Activated CD4-positive, CD25-positive, alpha-beta regulatory T cell (primary cell): ENCODE results near the gene KIAA1755.

Source experiments
- DNase-seq, 4 experiments: peaks; one replicate each; lab custom pipeline; 2025; lab: John Stamatoyannopoulos, UW

The KIAA1755 gene

DNA sequence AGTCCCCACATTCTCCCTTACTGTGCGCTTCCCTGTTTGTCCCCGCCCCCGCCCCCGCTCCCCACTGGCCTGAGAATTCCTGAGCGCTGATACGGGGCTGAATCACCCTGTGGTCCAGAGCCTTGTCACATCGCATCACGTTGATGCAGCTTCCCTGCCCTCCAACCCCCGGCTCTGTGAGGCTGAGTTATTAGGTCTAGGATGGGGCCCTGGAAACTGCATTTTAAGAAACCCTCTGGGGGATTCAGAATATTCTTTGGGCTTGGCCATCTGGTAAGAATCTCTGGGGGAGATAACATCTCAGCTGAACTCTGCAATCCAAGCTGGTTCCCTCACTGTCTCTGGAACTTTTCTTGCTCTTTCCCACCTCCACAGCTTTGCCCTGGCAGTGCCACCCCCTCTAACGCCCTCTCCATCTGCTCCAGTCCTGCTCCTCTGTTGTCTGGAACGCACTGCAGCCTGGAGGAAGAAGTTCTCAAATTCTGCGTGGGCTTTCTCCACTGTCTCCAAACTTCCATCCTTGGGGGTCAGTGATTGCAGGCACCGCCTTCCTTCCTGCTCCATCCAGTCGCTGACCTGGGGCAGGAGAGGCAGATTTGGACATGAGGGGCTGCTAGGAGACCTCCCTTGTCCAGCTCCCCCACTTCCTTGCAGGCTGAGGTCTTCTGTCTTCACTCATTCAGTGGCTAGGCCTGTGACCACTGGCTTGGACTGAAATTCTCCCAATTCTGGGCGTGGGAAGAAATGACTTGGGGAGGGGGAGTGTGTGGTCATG, 42.6 kb downstream of the KIAA1755 start:
- DNase-seq: no peak

DNA sequence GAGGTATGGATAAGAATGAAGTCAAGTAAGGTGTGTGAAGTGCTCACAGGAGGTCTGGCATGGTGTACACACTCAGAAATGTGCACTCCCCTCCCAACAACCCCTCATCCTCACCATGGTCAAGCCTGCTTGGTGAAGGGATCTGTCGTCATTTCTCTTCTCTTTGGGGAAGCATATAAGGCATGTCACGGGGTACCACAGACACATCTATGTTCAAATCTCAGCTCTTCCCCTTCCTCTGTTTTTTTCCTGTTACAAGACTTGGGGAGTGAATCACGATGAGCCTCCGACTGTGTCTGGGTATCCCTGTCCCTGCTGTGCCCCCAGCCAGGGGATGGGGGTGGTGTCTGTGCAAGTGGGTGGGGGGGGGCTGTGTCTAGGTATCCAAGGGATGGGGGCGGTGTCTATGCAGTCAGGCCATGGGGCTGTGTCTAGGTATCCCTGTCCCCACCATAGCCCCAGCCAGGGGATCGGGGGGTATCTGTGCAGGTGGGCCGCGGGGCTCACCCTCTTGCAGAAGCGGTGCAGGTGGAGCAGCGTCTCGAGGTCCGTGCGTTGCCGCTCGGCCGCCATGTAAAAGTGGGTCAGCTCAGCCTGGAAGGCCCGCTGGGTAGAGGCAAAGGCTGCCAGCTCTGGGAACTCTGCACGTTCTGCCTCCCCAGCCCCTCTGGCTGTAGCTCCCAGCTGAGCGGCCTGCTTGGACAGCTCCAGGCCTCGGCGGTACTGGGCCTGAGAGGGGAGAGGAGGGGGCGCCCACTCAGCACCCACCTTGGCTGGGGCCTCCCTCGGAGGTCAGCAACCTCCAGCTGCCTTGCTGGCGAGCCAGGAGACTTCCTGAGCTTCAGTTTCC, 43.6 kb downstream of the KIAA1755 start:
- no peak for DNase-seq

DNA sequence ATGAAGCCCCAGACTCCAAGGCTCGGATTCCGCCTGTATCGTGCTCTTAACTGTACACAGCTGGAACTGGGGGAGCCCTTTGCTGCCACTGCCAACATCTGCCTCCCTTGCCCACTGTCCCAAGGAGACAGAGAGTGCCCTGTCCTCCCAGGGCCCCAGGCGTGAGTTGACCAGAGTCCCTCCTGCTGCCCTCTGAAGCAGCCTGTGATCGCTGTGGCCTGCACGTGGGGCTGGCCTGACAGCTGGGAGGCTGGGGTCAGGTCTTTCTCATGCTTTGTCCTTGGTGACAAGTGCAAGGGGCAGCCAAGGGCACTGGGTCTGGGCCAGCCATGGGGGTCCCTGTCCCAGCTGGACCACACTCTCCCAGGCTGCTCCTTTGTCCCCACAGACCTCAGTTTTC, 44.3 kb downstream of the KIAA1755 start:
- DNase-seq: no peak

DNA sequence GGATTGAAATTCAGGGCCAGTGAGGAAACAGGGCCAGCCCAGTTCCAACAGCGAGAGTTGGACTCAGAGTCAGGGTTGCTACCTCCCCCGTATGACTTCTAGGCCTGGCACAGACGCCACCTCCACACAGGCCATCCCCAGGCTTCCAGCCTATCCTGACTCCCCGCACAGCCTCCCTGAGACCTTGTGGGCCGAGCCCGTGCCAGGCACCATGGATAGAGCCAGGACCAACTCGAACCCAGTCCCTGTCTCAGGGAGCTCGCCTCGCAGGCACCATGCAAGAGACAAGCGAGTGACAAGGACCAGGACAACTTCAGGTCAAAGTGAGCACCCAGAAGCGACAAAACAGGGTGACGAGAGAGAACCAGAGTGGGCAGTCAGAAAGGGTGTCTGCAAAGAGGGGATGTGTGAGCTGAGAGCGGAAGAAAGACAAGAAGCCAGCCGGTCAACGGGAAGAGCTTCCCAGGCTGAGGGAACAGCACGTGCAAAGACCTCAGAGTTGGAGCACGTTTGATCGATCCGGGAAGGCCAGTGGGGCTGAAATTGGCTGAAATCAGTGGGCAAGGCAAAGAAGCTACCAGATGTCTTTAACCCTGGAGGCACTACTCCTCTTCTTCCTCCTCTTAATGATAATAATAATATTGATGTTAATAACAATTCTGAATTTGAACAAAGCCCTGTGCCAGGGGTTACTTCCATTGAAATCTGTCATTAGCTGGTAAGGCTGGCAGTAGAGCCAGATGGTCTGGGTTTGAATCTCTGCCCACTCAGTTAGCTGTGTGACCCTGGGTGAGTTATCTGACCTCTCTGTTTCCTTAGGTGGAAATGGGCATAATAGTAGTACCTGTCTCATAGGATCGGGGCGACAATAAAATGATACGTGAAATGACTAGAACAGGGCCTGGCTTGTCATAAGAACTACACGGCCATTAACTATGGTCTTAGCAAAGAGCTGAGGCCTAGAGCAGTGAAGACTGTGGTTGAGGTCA, 45.0 kb downstream of the KIAA1755 start:
- no peak for DNase-seq

DNA sequence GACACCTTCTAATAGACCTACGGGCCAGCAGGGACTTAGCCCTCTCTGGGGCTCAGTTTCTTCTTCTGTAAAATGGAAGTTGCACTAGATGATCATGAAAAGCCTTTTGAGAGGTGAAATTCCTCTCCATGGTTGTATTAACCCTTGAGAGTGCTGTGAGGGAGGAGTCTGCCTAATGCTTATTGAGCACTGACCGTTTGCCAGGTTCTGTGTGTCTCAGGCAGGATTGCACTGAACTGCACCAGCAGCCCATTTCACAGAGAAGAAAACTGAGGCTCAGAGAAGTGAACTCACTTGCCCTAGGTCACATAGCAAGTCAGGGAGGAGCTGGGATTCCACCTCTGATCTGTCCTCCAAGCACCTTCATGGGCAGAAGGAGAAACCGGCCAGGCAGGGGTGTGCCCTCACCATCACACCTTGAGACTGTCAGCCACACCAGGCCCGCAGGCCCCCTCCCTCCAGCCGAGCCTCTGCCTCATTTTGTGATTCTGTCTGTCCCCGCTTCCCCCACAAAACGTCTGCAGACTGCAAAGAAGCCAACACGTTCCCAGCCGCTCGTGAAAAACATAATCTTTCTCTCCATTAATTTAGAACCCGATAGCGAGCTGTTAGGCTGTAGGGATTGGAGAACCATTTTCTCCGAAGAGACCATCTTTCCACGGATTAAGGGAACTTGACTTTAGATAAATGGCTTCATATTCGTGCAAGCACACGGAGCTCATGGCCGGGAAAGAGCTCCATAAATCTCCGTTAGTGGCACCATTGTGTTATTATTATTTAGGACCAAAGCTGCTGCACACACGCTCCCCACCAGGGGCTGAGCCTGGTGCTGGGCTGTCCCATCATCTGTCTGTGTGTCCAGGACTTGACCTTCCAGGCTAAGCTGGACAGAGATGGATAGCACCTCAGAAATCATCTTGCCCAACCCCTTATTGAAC, 46.0 kb downstream of the KIAA1755 start:
- no peak for DNase-seq

DNA sequence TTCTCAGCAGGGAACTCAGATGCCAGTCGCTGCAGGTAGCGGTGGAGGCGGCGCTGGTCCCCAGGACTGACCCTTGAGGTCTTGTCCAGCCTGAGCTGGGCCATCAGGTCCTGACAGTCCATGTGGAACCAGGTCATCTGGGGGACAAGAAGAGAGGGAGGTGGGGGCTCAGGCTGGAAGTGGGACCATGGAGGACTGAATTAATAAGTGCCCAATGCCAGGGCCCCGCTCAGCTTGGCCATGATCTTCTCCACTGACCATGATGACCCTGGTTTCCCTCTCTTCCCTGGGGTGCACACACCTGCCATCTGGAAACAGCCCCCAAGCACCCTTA, 47.0 kb downstream of the KIAA1755 start:
- DNase-seq: no peak

DNA sequence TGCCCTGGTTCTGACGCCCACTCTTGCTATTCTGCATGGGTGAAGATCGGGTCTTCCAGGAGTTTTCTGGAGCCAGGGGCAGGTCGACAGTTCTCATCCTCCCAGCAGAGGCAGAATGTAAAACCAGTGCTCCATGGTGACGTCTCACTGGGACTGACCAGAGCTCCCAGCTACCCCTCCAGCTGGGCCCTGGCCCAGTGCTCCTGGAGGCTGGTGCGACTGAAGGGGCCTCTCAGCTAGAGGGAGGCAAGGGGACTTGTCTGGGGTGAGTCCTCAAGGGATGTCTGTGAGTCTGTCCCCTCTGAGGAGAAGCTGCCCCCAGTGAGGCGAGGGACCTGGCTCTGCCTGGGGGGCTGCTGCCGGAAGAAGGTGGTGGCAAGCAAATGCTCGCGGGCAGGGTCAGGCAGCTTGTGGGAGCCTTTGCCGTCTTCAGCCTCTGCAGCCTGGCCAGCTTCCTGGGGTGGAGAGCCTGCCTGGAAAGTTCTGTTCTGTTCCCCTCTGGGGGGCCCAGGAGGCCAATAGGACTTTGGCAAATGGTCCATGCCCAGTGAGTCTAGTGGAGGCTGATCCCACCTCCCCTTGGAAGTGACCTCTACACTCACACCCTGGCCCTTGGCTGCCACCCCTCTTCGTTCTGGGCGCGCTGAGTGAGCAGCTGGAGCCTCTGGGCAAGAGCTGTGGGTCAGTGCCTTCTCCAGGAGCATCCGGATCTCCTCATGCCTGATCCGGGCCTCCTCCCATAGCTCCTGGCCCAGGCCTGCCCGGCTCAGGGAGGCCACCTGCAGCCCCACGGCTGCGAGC, 47.5 kb downstream of the KIAA1755 start:
- no peak for DNase-seq

DNA sequence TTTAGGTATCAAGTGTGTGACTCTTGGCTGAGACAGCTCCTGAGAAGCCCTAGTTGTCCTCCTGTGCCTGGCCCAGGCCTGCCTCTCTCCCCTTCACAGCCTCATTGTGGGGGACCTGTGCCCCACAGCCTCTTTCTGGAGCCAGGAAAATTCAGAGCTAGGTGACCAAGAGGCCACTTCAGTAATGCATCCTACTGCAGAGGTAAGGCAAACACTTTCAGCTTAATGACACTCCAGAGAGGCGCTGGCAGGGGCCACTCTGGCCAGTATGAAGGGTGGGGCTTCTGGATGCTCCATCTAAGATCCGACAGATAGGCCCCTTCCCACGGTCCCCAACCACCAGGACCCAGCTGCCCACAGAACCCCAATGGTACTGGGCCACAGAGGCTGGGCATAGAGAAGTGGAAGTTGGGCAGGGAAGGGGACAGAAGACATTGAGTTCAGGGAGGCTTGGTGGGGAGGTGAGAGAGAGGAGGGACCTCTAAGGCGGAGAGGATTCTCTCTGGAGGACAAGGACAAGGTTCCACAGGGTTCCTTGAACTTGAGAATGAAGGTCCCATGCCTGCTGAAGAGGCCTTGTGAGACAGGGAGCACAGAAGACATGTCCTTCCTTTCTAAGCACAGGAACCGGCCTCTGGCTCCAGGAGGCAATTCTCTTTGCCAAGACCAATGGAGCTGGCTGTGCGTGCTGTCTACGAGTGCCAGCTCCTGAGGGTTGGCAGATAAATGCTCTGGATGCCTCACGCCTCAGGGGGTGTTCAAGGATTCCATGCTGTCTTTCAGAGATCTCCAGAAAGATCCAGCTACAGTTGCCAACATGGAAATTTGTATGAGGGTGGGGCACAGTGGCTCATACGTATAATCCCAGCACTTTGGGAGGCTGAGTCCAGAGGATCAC, 49.1 kb downstream of the KIAA1755 start:
- DNase-seq: no peak

DNA sequence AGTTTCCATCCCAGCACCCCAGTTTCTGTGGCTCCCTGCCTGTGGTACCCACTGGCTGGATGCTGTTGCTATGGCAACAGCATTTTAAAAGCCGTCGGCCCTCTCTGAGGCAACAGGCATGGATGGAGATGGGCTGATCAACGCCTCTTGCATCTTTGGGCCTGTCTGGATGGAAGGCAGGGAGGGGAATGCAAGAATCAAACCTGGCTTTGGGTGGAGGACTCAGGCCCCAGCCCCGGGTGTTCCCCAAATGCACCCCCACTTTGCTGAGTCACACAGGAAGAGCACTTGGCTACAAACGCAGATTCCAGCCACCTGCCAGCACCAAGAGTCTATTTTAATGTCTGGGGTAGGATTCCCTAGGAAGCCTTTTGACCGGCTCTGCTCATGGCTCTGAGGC, 49.8 kb downstream of the KIAA1755 start:
- no peak for DNase-seq

DNA sequence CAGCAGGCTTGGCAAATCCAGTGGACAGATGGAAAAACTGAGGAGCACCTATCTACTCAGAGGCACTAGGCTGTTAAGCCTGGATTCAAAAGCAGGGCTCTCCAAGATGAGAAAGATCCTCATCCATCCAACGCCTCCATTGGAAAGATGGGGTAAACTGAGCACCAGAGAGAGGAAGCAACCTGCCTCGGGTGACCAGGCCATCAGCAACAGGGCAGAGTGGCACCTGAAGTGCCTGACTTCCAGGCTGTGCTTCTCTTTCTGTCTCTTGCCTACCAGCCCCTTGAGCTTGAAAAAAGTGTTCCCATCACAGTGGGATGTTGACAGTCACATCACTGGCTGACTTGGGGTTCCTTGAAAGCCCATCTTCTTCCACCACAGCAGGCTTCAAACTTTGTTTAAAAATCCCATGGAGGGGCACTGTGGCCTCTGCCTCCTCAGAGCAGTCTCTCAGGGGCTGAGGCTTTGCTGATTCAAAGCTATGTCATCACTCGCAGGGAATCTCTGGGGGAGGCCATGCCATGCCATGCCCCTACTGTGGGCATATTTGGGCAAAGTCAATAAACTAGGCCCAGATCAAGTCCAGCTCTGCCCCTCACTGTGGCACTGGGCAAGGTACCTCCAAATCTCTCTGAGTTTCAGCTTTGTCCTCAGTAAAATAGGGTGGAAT, 50.7 kb downstream of the KIAA1755 start:
- DNase-seq: no peak

DNA sequence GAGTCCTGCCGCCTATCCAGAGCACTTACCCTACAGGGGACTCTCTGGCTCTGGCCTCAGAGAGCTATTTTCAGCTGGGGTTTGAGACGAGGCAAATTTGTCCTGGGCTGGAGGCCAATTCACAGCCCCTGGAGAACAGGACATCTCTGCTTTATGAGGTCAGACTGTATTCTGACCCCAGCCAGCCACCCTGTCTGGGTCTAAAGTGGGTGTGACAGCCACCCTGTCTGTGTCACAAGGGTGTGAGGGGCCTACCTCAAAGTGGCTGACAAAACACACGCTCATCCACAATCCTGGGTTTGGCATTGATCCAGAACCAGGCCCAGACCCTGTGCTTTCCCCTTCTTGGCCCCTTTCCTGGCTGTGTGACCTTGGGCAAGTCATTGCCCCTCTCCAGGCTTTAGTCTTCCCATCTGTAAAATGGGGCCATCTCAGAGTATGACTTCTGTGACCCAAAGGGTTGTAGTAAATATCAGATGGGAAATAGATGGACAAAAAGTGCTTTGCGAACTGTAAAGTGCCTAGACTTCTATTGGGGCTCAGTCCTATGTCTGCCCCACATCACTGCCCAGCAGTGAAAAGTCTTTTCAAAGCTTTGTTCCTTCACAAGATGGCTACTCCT, 51.4 kb downstream of the KIAA1755 start:
- no peak for DNase-seq

DNA sequence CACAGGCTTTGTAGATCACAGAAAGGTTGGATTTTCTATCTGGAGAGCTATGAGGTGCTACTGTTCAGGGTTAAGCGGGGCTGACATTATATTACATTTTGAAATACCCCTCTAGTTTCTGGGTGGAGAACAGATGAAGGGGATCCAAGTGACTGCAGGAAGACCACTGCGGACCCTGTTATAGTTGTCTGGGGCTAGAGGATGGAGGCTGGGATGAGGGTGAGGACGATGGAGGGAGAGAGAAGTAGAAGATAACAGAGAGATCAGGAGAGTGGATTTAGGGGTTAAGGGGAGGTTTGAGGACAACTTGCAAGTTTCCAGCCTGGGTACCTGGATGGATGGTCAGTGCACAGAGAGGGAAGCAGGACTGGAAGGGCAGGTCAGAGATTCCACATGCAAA, 52.0 kb downstream of the KIAA1755 start:
- DNase-seq: no peak

DNA sequence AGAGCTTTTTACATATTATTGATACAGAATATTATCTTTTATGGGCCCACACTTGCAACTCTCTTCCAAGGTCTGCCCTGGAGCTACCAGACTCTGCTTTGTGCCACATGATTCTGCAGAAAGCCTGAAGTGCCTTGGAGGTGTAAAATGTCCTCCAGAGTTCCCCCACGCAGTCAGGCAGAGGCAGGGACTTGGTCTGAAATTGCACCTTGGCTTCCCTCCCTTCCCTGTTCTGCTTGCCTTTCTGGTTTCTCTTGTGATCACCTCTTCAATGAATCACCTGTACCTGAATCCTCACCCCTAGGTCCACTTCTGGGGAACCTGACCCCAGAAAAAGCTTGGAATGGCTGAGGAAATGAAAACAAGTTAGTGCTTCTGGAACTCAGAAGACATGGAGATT, 52.4 kb downstream of the KIAA1755 start:
- no peak for DNase-seq

DNA sequence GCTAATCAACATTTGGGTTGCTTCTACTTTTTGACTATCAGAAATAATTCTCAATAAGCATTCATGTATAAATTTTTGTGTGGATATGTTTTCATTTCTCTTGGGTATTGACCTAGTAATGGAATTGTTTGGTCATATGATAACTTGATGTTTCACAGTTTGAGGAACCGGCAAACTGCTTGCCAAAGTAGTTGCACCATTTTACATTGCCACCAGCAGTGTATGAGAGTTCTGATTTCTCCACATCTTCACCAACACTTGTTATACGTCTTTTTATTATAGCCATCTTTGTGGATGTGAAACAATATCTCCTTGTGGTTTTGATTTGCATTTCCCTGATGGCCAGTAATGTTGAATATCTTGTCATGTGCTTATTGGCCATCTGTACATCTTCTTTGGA, 52.9 kb downstream of the KIAA1755 start:
- DNase-seq: no peak

DNA sequence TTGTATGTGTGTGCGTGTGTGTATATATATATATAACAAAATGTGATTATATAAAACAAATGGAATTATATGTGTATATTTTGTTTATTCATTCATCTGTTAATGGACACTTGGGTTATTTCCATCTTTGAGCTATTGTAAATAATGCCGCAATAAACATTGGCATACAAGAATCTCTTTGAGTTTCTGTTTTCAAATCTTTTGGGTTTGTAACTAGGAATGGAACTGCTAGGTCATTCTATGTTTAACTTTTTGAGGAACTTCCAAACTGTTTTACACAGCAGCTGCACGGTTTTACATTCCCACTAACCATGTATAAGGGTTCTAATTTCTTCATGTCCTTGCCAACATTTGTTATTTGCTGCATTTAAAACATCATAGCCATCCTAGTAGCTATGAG, 55.5 kb downstream of the KIAA1755 start:
- no peak for DNase-seq

DNA sequence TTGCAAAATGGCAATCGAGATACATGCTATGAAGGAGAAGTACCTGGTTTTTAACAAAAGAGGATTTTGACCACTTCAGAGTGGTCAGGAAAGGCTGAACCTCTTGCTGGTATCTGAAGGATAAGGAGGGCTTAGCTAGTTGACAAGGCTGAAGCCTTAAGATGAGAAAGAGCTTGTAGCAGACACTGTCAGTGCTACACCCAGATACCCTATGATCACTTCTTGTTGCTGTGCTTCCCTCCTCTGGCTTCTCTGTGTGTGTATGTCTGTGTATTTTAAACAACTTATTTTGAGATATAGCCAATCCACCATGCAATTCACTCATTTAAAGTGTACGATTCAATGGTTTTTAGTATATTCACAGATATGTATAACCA, 56.6 kb downstream of the KIAA1755 start:
- DNase-seq: no peak

DNA sequence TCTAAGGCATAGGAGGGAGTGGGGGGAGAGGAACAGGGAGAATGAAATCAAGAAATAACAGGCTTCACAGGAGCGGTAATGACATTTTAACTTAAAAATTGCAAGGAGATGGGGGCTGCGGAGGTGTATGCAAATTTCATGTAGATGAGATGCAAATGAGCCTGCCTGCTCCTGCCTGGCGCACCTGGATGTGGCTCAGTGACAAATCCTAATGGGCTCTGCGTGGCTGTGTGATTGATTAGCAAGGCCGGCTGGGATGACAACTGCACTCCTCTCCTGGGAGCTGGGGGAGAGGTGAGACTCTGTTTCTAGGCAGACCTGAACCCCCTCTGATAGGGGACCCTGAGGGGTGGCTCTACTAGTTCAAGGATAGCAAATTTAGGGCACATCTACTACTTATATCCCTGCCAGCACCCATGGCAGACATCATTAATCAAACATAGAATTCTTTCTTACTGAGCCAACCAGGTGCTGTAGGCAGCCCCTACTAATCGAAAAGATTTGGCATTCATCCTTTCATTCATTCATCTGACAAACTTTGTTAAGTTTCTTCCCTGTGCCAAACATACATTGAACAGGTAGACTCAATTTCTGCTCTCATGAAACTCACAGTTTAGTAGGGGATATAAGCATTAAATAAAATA, 57.1 kb downstream of the KIAA1755 start:
- no peak for DNase-seq

DNA sequence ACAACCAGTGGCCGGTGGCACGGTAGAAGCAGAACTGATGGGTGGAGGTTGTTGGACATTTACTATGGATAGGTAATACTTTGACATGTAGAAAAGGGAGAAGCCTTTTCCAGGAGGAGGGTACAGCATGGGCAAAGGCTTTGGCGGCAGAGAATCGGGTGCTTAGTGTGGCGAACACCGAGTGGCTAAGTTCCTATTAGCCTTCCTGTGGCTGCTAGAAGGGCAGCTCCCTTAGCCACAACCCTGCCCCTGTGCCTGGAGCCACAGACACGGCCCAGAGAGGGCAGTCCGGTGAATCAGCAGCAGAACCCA, 57.6 kb downstream of the KIAA1755 start:
- no peak for DNase-seq
